ENCODE results near the gene AKT1. TPM values are rescaled to one million over a fixed set of nuclear protein-coding genes. Genes with fewer than 3 reads are reported as not detected.

The AKT1 gene
- total and polyA plus RNA-seq, 2 donors, result 56.2 to 90.9 TPM

- H3K4me1 ChIP-seq (ENCODE audit: control insufficient read depth in 2 of 2, insufficient read depth in 2 of 2, low read length in 2 of 2), result no peaks in the 10 kb centered on the region
- H3K9me3 ChIP-seq (ENCODE audit: control insufficient read depth in 2 of 2, insufficient read depth in 1 of 2, low read length in 1 of 2), result no peaks in the 10 kb centered on the region
- H3K4me3 ChIP-seq (ENCODE audit: low read length in 2 of 2), result no peak overlapping the region
- H3K27ac ChIP-seq (ENCODE audit: low read depth in 1 of 2, low read length in 1 of 2), result no peak overlapping the region
- 97% methylated on average over 17 of the region's 17 CpGs for WGBS
- H3K36me3 ChIP-seq (ENCODE audit: control insufficient read depth in 2 of 2, insufficient read depth in 2 of 2, low read length in 1 of 2), result no peaks in the 10 kb centered on the region
- DNase-seq (ENCODE audit: low read depth in 6 of 9, low spot score in 9 of 9), result no peak
- peaks cover 0 to 3% of the 10 kb centered on the region in 2 donors for H3K27me3 ChIP-seq (ENCODE audit: control insufficient read depth in 2 of 2, insufficient read depth in 1 of 2, low read length in 1 of 2)
Observed at GRCh38 chr14:104739026-104739425, 56.5 kb downstream of the AKT1 start.

- Histone ChIP-seq H3K27me3 (ENCODE audit: control insufficient read depth in 2 of 2, insufficient read depth in 1 of 2, low read length in 1 of 2) (peaks cover 0 to 3% of the 10 kb centered on the region in 2 donors), H3K4me1 (ENCODE audit: control insufficient read depth in 2 of 2, insufficient read depth in 2 of 2, low read length in 2 of 2) (no peaks in the 10 kb centered on the region), H3K27ac (ENCODE audit: low read depth in 1 of 2, low read length in 1 of 2) (no peak overlapping the region), H3K36me3 (ENCODE audit: control insufficient read depth in 2 of 2, insufficient read depth in 2 of 2, low read length in 1 of 2) (no peaks in the 10 kb centered on the region), H3K9me3 (ENCODE audit: control insufficient read depth in 2 of 2, insufficient read depth in 1 of 2, low read length in 1 of 2) (no peaks in the 10 kb centered on the region), H3K4me3 (ENCODE audit: low read length in 2 of 2) (no peak overlapping the region)
- no peak for DNase-seq (ENCODE audit: low read depth in 6 of 9, low spot score in 9 of 9)
- WGBS, result 95% methylated on average over 18 of the region's 18 CpGs
Observed at GRCh38 chr14:104738375-104739019, 57.1 kb downstream of the AKT1 start.

- H3K4me3 ChIP-seq (ENCODE audit: low read length in 2 of 2), result no peak overlapping the region
- H3K36me3 ChIP-seq (ENCODE audit: control insufficient read depth in 2 of 2, insufficient read depth in 2 of 2, low read length in 1 of 2), result no peaks in the 10 kb centered on the region
- H3K9me3 ChIP-seq (ENCODE audit: control insufficient read depth in 2 of 2, insufficient read depth in 1 of 2, low read length in 1 of 2), result no peaks in the 10 kb centered on the region
- WGBS, result 77% methylated on average over 26 of the region's 26 CpGs
- H3K27me3 ChIP-seq (ENCODE audit: control insufficient read depth in 2 of 2, insufficient read depth in 1 of 2, low read length in 1 of 2), result peaks cover 0 to 3% of the 10 kb centered on the region in 2 donors
- H3K4me1 ChIP-seq (ENCODE audit: control insufficient read depth in 2 of 2, insufficient read depth in 2 of 2, low read length in 2 of 2), result no peaks in the 10 kb centered on the region
- DNase-seq (ENCODE audit: low read depth in 6 of 9, low spot score in 9 of 9), result no peak
- no peak overlapping the region for H3K27ac ChIP-seq (ENCODE audit: low read depth in 1 of 2, low read length in 1 of 2)
Observed at GRCh38 chr14:104735830-104736642, 59.5 kb downstream of the AKT1 start.

- no peak overlapping the region for H3K27ac ChIP-seq (ENCODE audit: low read depth in 1 of 2, low read length in 1 of 2)
- H3K4me1 ChIP-seq (ENCODE audit: control insufficient read depth in 2 of 2, insufficient read depth in 2 of 2, low read length in 2 of 2), result no peaks in the 10 kb centered on the region
- no peak for DNase-seq (ENCODE audit: low read depth in 6 of 9, low spot score in 9 of 9)
- H3K36me3 ChIP-seq (ENCODE audit: control insufficient read depth in 2 of 2, insufficient read depth in 2 of 2, low read length in 1 of 2), result no peaks in the 10 kb centered on the region
- no peak overlapping the region for H3K4me3 ChIP-seq (ENCODE audit: low read length in 2 of 2)
- no peaks in the 10 kb centered on the region for H3K9me3 ChIP-seq (ENCODE audit: control insufficient read depth in 2 of 2, insufficient read depth in 1 of 2, low read length in 1 of 2)
- WGBS, result 96% methylated on average over 31 of the region's 31 CpGs
- peaks cover 0 to 3% of the 10 kb centered on the region in 2 donors for H3K27me3 ChIP-seq (ENCODE audit: control insufficient read depth in 2 of 2, insufficient read depth in 1 of 2, low read length in 1 of 2)
Observed at GRCh38 chr14:104734991-104735779, 60.4 kb downstream of the AKT1 start.

- DNase-seq (ENCODE audit: low read depth in 6 of 9, low spot score in 9 of 9), result no peak
- peaks cover 0 to 3% of the 10 kb centered on the region in 2 donors for H3K27me3 ChIP-seq (ENCODE audit: control insufficient read depth in 2 of 2, insufficient read depth in 1 of 2, low read length in 1 of 2)
- WGBS, result 97% methylated on average over 9 of the region's 9 CpGs
- no peaks in the 10 kb centered on the region for H3K9me3 ChIP-seq (ENCODE audit: control insufficient read depth in 2 of 2, insufficient read depth in 1 of 2, low read length in 1 of 2)
- H3K27ac ChIP-seq (ENCODE audit: low read depth in 1 of 2, low read length in 1 of 2), result no peak overlapping the region
- no peaks in the 10 kb centered on the region for H3K4me1 ChIP-seq (ENCODE audit: control insufficient read depth in 2 of 2, insufficient read depth in 2 of 2, low read length in 2 of 2)
- H3K36me3 ChIP-seq (ENCODE audit: control insufficient read depth in 2 of 2, insufficient read depth in 2 of 2, low read length in 1 of 2), result no peaks in the 10 kb centered on the region
- H3K4me3 ChIP-seq (ENCODE audit: low read length in 2 of 2), result no peak overlapping the region
Observed at GRCh38 chr14:104734601-104734990, 61.0 kb downstream of the AKT1 start.

- no peak overlapping the region for H3K27ac ChIP-seq (ENCODE audit: low read depth in 1 of 2, low read length in 1 of 2)
- DNase-seq (ENCODE audit: low read depth in 6 of 9, low spot score in 9 of 9), result no peak
Observed at GRCh38 chr14:104734051-104734587, 61.4 kb downstream of the AKT1 start.

GRCh38 chr14:104732931-104733681 lies 62.4 kb downstream of the AKT1 start:
- H3K27ac ChIP-seq (ENCODE audit: low read depth in 1 of 2, low read length in 1 of 2), result no peak overlapping the region
- H3K9me3 ChIP-seq (ENCODE audit: control insufficient read depth in 2 of 2, insufficient read depth in 1 of 2, low read length in 1 of 2), result no peaks in the 10 kb centered on the region
- H3K27me3 ChIP-seq (ENCODE audit: control insufficient read depth in 2 of 2, insufficient read depth in 1 of 2, low read length in 1 of 2), result peaks cover 0 to 8% of the 10 kb centered on the region in 2 donors
- no peak for DNase-seq (ENCODE audit: low read depth in 6 of 9, low spot score in 9 of 9)
- H3K36me3 ChIP-seq (ENCODE audit: control insufficient read depth in 2 of 2, insufficient read depth in 2 of 2, low read length in 1 of 2), result no peaks in the 10 kb centered on the region
- H3K4me3 ChIP-seq (ENCODE audit: low read length in 2 of 2), result no peak overlapping the region
- WGBS, result 93% methylated on average over 23 of the region's 23 CpGs
- H3K4me1 ChIP-seq (ENCODE audit: control insufficient read depth in 2 of 2, insufficient read depth in 2 of 2, low read length in 2 of 2), result no peaks in the 10 kb centered on the region

More at GRCh38 chr14:104734051-104734587, 61.4 kb downstream of the AKT1 start:
- H3K9me3 ChIP-seq (ENCODE audit: control insufficient read depth in 2 of 2, insufficient read depth in 1 of 2, low read length in 1 of 2), result no peaks in the 10 kb centered on the region
- H3K4me3 ChIP-seq (ENCODE audit: low read length in 2 of 2), result no peak overlapping the region
- H3K4me1 ChIP-seq (ENCODE audit: control insufficient read depth in 2 of 2, insufficient read depth in 2 of 2, low read length in 2 of 2), result no peaks in the 10 kb centered on the region
- whole genome bisulfite sequencing, result 95% methylated on average over 6 of the region's 6 CpGs
- no peaks in the 10 kb centered on the region for H3K36me3 ChIP-seq (ENCODE audit: control insufficient read depth in 2 of 2, insufficient read depth in 2 of 2, low read length in 1 of 2)
- peaks cover 0 to 3% of the 10 kb centered on the region in 2 donors for H3K27me3 ChIP-seq (ENCODE audit: control insufficient read depth in 2 of 2, insufficient read depth in 1 of 2, low read length in 1 of 2)

- H3K9me3 ChIP-seq (ENCODE audit: control insufficient read depth in 2 of 2, insufficient read depth in 1 of 2, low read length in 1 of 2), result no peaks in the 10 kb centered on the region
- no peak overlapping the region for H3K27ac ChIP-seq (ENCODE audit: low read depth in 1 of 2, low read length in 1 of 2)
- 90% methylated on average over 14 of the region's 14 CpGs for WGBS
- H3K27me3 ChIP-seq (ENCODE audit: control insufficient read depth in 2 of 2, insufficient read depth in 1 of 2, low read length in 1 of 2), result peaks cover 0 to 12% of the 10 kb centered on the region in 2 donors
- no peaks in the 10 kb centered on the region for H3K36me3 ChIP-seq (ENCODE audit: control insufficient read depth in 2 of 2, insufficient read depth in 2 of 2, low read length in 1 of 2)
- no peak overlapping the region for H3K4me3 ChIP-seq (ENCODE audit: low read length in 2 of 2)
- DNase-seq (ENCODE audit: low read depth in 6 of 9, low spot score in 9 of 9), result no peak
- no peaks in the 10 kb centered on the region for H3K4me1 ChIP-seq (ENCODE audit: control insufficient read depth in 2 of 2, insufficient read depth in 2 of 2, low read length in 2 of 2)
Observed at GRCh38 chr14:104732355-104732804, 63.2 kb downstream of the AKT1 start.

Data from thymus (tissue), 11 donors.